Activated B cell treated with CpG ODN at 0.5 μM for 24 hours (primary cell): ENCODE results near the gene TRIOBP. TPM values are rescaled to one million over a fixed set of nuclear protein-coding genes. Genes with fewer than 3 reads are reported as not detected.
"Not testable (repeated sequence)": the region's sequence is repeated elsewhere in the genome, so short reads cannot be mapped to it uniquely, and the experiment has no call there.

Source experiments
- ATAC-seq: fragments of 200-7000 bp; cut with Tn5 transposase; one replicate; pipeline ENCODE4 v1.10.0; 2021; ENCODE audit warnings: low read depth, mild to moderate bottlenecking, moderate library complexity
- CTCF ChIA-PET: fragments of 350-600 bp; sonication (Branson Sonifier 250); formaldehyde crosslinking; loops from one replicate; lab custom pipeline; 2021; ENCODE audit warnings: antibody characterized with exemption; lab: Charles Lee
- POLR2A ChIA-PET: fragments of 350-600 bp; sonication (Branson Sonifier 250); formaldehyde crosslinking; loops from one replicate; lab custom pipeline; 2021; ENCODE audit warnings: antibody characterized with exemption; lab: Charles Lee
- DNase-seq: peaks from one replicate; pipeline ENCODE4 v3.0.0; 2022
- H3K27ac Mint-ChIP-seq: one replicate; pipeline ENCODE4 v1.8.0; 2020; ENCODE audit warnings: mixed read lengths
- H3K27me3 Mint-ChIP-seq: one replicate; pipeline ENCODE4 v1.8.0; 2021; ENCODE audit warnings: mixed read lengths
- H3K36me3 Mint-ChIP-seq: one replicate; pipeline ENCODE4 v1.8.0; 2021; ENCODE audit warnings: low read depth, mixed read lengths
- H3K4me1 Mint-ChIP-seq: one replicate; pipeline ENCODE4 v1.8.0; 2021; ENCODE audit warnings: mixed read lengths
- H3K4me3 Mint-ChIP-seq: one replicate; pipeline ENCODE4 v1.8.0; 2020; ENCODE audit warnings: mild to moderate bottlenecking, mixed read lengths
- H3K9me3 Mint-ChIP-seq: one replicate; pipeline ENCODE4 v1.8.0; 2020; ENCODE audit warnings: mixed read lengths
- CTCF ChIP-seq: fragments of 200-600 bp; IDR thresholded peaks from one replicate; pipeline ENCODE4 v1.8.0; 2022; ENCODE audit warnings: antibody characterized with exemption, mild to moderate bottlenecking
- intact Hi-C: fragments of 100-400 bp; cut with micrococcal nuclease; formaldehyde crosslinking; loops from one replicate; pipeline ENCODE4 v1.15.1; 2024
- total RNA-seq: library from RNA; stranded (reverse); gene quantifications from 2 replicates; pipeline ENCODE4 v1.2.3, GENCODE V29; 2022

The TRIOBP gene
- total RNA-seq, 1 donor from 2014 or later: 27.4 TPM

- no peak for TF ChIP-seq CTCF
- ChIA-PET CTCF (no interaction called here), POLR2A (interaction anchor here (0.6 kb wide), 1 partner anchor 30 kb away, joined by 9 read pairs; no protein-coding TSS in a partner anchor)
- Mint-ChIP-seq H3K27ac (no peak overlapping the region), H3K4me1 (peaks cover 23% of the 10 kb centered on the region), H3K36me3 (peaks cover 70% of the 10 kb centered on the region), H3K9me3 (no peaks in the 10 kb centered on the region), H3K4me3 (no peak overlapping the region), H3K27me3 (no peaks in the 10 kb centered on the region)
- no peak for ATAC-seq
- DNase-seq: no peak
- intact Hi-C loops: no loop called here
Measured at GRCh38 chr22:37690901-37691504, 5.8 kb upstream of the TRIOBP start.

- ATAC-seq (no peak), DNase-seq (no peak)
- ChIA-PET POLR2A (interaction anchor here (0.6 kb wide), 2 partner anchors 31 to 1445 kb away, joined by 5 to 6 read pairs; no protein-coding TSS in a partner anchor), CTCF (no interaction called here)
- H3K27me3 Mint-ChIP-seq: no peaks in the 10 kb centered on the region
- peaks cover 60% of the 10 kb centered on the region for H3K36me3 Mint-ChIP-seq
- no peaks in the 10 kb centered on the region for H3K9me3 Mint-ChIP-seq
- no peak overlapping the region for H3K4me3 Mint-ChIP-seq
- TF ChIP-seq CTCF: no peak
- peaks cover 21% of the 10 kb centered on the region for H3K4me1 Mint-ChIP-seq
- intact Hi-C loops: no loop called here
- no peak overlapping the region for H3K27ac Mint-ChIP-seq
Measured at GRCh38 chr22:37692627-37693285, 4.1 kb upstream of the TRIOBP start.

GRCh38 chr22:37694131-37694530 lies 2.7 kb upstream of the TRIOBP start:
- H3K27ac Mint-ChIP-seq, CTCF ChIA-PET, H3K4me3 Mint-ChIP-seq, H3K9me3 Mint-ChIP-seq, intact Hi-C loops, DNase-seq, ATAC-seq, H3K27me3 Mint-ChIP-seq: not testable (repeated sequence)
- Mint-ChIP-seq H3K36me3 (peaks cover 49% of the 10 kb centered on the region), H3K4me1 (peaks cover 15% of the 10 kb centered on the region)
- POLR2A ChIA-PET: interaction anchor here (0.7 to 1.2 kb wide), 3 partner anchors 17 to 583 kb away, joined by 3 to 9 read pairs (median 5); no protein-coding TSS in a partner anchor

- DNase-seq, H3K27ac Mint-ChIP-seq, H3K9me3 Mint-ChIP-seq, H3K27me3 Mint-ChIP-seq, ATAC-seq: not testable (repeated sequence)
- intact Hi-C loops: loop anchor here (1.0 kb wide), 1 partner anchor 10 kb away; the partner anchor contains the start of gene NOL12
- peaks cover 31% of the 10 kb centered on the region for H3K36me3 Mint-ChIP-seq
- H3K4me3 Mint-ChIP-seq: peak overlapping the region; percentile 60
- CTCF ChIA-PET: interaction anchor here (1.8 kb wide), 1 partner anchor 53 kb away, joined by 7 read pairs; no protein-coding TSS in a partner anchor
- peaks cover 15% of the 10 kb centered on the region for H3K4me1 Mint-ChIP-seq
- POLR2A ChIA-PET: interaction anchor here (0.9 kb wide), 1 partner anchor 10 kb away, joined by 3 read pairs; the partner anchor contains the start of gene NOL12
Measured at GRCh38 chr22:37696260-37696656, 590 bp upstream of the TRIOBP start.

- POLR2A ChIA-PET: interaction anchor here (0.6 kb wide), 1 partner anchor 71 kb away, joined by 3 read pairs; no protein-coding TSS in a partner anchor
- Mint-ChIP-seq H3K27me3 (no peaks in the 10 kb centered on the region), H3K9me3 (no peaks in the 10 kb centered on the region), H3K4me3 (no peak overlapping the region), H3K4me1 (peaks cover 15% of the 10 kb centered on the region), H3K36me3 (peaks cover 20% of the 10 kb centered on the region), H3K27ac (no peak overlapping the region)
- ATAC-seq (no peak), DNase-seq (no peak)
- TF ChIP-seq CTCF: no peak
- intact Hi-C loops: no loop called here
- CTCF ChIA-PET: interaction anchor here (0.7 kb wide), 1 partner anchor 16 kb away, joined by 3 read pairs; no protein-coding TSS in a partner anchor
Measured at GRCh38 chr22:37697538-37697835, 639 bp downstream of the TRIOBP start.
